Prostate gland (tissue), 2 donors: ENCODE results near the gene SPATA3.

ENCODE experiments used
- POLR2A ChIP-seq: fragments of 450-650 bp; IDR thresholded peaks from one replicate; pipeline ENCODE4 v1.6.1; 2016; ENCODE audit warnings: antibody characterized with exemption, mild to moderate bottlenecking
- TF ChIP-seq, protein P1 (sequence below), 4 experiments: fragments of 200-600 bp in 2 of 4; fragments of 450-650 bp in 2 of 4; sonication (generic) in 2 of 4; IDR thresholded peaks; 1 replicate in 3 of 4; 2 replicates in 1 of 4; pipeline ENCODE4 v1.5.1; 2016 to 2019; ENCODE audit warnings: antibody characterized with exemption in 4 of 4, mild to moderate bottlenecking in 2 of 4, moderate library complexity in 2 of 4

DNA sequence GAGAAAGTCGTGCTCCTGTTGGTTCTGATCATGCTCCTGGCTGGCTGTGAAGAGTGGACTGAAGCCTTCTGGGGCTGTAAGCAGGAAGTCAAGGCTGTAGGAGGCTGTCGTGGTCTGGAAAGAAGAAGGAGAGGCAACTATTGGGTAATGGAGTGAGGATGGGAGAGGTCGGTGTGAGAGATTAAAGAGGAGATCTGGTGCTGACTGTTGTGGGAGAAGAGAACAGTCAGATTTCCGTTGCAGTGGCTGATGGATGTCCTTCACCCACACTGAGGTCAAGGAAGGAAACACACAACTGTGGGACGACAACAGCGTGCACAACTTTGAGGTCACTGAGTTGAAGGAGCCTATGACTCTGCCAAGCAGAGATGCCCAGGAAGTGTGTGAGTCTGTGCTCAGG lies 57.9 kb downstream of the SPATA3 start:
- no peak for TF ChIP-seq POLR2A
- TF ChIP-seq, protein P1, sequence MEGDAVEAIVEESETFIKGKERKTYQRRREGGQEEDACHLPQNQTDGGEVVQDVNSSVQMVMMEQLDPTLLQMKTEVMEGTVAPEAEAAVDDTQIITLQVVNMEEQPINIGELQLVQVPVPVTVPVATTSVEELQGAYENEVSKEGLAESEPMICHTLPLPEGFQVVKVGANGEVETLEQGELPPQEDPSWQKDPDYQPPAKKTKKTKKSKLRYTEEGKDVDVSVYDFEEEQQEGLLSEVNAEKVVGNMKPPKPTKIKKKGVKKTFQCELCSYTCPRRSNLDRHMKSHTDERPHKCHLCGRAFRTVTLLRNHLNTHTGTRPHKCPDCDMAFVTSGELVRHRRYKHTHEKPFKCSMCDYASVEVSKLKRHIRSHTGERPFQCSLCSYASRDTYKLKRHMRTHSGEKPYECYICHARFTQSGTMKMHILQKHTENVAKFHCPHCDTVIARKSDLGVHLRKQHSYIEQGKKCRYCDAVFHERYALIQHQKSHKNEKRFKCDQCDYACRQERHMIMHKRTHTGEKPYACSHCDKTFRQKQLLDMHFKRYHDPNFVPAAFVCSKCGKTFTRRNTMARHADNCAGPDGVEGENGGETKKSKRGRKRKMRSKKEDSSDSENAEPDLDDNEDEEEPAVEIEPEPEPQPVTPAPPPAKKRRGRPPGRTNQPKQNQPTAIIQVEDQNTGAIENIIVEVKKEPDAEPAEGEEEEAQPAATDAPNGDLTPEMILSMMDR (IDR thresholded peaks at IDR 0.05), result no peak
